OCI-LY7 (cell line): Measurements from ENCODE around the gene RAB27B. TPM values are rescaled to one million over a fixed set of nuclear protein-coding genes. Genes with fewer than 3 reads are reported as not detected.

Experiments used
- BruUV-seq: library from RNA; stranded (reverse); fragments of 400-500 nt; replicated peaks from 2 replicates; lab custom pipeline; 2021; lab: Mats Ljungman, UMichigan
- CTCF ChIA-PET: fragments of 300-600 bp; sonication (Branson Sonifier 250); formaldehyde crosslinking; loops from one replicate; lab custom pipeline; 2022; ENCODE audit warnings: antibody characterized with exemption; ENCODE audit not compliant: unreplicated experiment; lab: Charles Lee
- POLR2A ChIA-PET: fragments of 300-600 bp; sonication (Branson Sonifier 250); formaldehyde crosslinking; loops from one replicate; lab custom pipeline; 2022; ENCODE audit warnings: antibody characterized with exemption; lab: Charles Lee
- DNase-seq: peaks from one replicate; pipeline ENCODE4 v3.0.0-alpha.2; 2015; ENCODE audit warnings: low spot score
- H2AFZ ChIP-seq: fragments of 200-600 bp; sonication (generic), shearing (Covaris generic); 2 replicates; pipeline ENCODE4 v1.6.1; 2014; ENCODE audit warnings: mild to moderate bottlenecking, antibody characterized with exemption, low read length, moderate library complexity
- H3K27ac ChIP-seq: fragments of 200-600 bp; sonication (generic); 2 replicates; pipeline ENCODE4 v1.5.1; 2014; ENCODE audit warnings: mixed run types, low read depth, mild to moderate bottlenecking, moderate library complexity, low read length, inconsistent platforms; ENCODE audit not compliant: poor library complexity, severe bottlenecking
- H3K36me3 ChIP-seq: fragments of 200-600 bp; sonication (generic); 2 replicates; pipeline ENCODE4 v1.6.1; 2014; ENCODE audit warnings: mild to moderate bottlenecking, antibody characterized with exemption, low read length, moderate library complexity, mixed read lengths; ENCODE audit not compliant: insufficient read depth
- H3K4me1 ChIP-seq: fragments of 200-600 bp; sonication (generic); 2 replicates; pipeline ENCODE4 v1.5.1; 2014; ENCODE audit warnings: mild to moderate bottlenecking, low read length; ENCODE audit not compliant: insufficient read depth, poor library complexity, severe bottlenecking
- H3K4me2 ChIP-seq: fragments of 200-600 bp; sonication (generic); 2 replicates; pipeline ENCODE4 v1.6.1; 2014; ENCODE audit warnings: mild to moderate bottlenecking, low read length
- H3K4me3 ChIP-seq: fragments of 200-600 bp; sonication (generic); 2 replicates; pipeline ENCODE4 v1.5.1; 2014; ENCODE audit warnings: mild to moderate bottlenecking, low read depth, low read length; ENCODE audit not compliant: poor library complexity, severe bottlenecking
- H3K79me2 ChIP-seq: fragments of 200-600 bp; sonication (generic); 2 replicates; pipeline ENCODE4 v1.6.1; 2016; ENCODE audit warnings: low read depth, mild to moderate bottlenecking, low read length, moderate library complexity, mixed read lengths; ENCODE audit not compliant: insufficient read depth
- H3K9me2 ChIP-seq: fragments of 200-600 bp; sonication (generic); 2 replicates; pipeline ENCODE4 v1.6.1; 2016; ENCODE audit warnings: mild to moderate bottlenecking, low read length, mixed read lengths; ENCODE audit not compliant: insufficient read depth
- H3K9me3 ChIP-seq: fragments of 200-600 bp; sonication (generic); 2 replicates; pipeline ENCODE4 v1.6.1; 2014; ENCODE audit warnings: mild to moderate bottlenecking, mixed run types, low read length, mixed read lengths
- H4K20me1 ChIP-seq: fragments of 200-600 bp; sonication (generic); 2 replicates; pipeline ENCODE4 v1.6.1; 2014; ENCODE audit warnings: mild to moderate bottlenecking, antibody characterized with exemption, low read length, moderate library complexity, mixed read lengths; ENCODE audit not compliant: insufficient read depth
- CTCF ChIP-seq: fragments of 200-600 bp; sonication (generic); conservative IDR thresholded peaks from 2 replicates; pipeline ENCODE4 v1.5.1; 2014; ENCODE audit warnings: mild to moderate bottlenecking, antibody characterized with exemption, low read length, moderate library complexity, mixed read lengths
- EZH2phosphoT487 ChIP-seq: fragments of 200-600 bp; sonication (generic); IDR thresholded peaks from 2 replicates; pipeline ENCODE4 v1.6.1; 2018; ENCODE audit warnings: low read depth, borderline replicate concordance, mild to moderate bottlenecking, mixed run types, antibody characterized with exemption, low read length, moderate library complexity, mixed read lengths
- intact Hi-C: fragments of 100-400 bp; cut with micrococcal nuclease; formaldehyde crosslinking; loops from one replicate; pipeline ENCODE4 v1.10.0; 2022; ENCODE audit not compliant: unreplicated experiment
- total RNA-seq, 2 experiments: library from RNA; depleted of rRNA in 1 of 2; stranded (reverse); fragments of >200 nt in 1 of 2; shearing (Covaris generic) in 1 of 2; gene quantifications; 2 replicates each; pipeline ENCODE4 v1.2.3, GENCODE V29; 2014 to 2022

The RAB27B gene
- total RNA-seq, 2 experiments from 2014 or later = not detected

GRCh38 chr18:54783139-54783538 lies 45.1 kb upstream of the RAB27B start:
- no peak for TF ChIP-seq EZH2phosphoT487
- no peak for TF ChIP-seq CTCF

GRCh38 chr18:54786206-54786605 lies 42.1 kb upstream of the RAB27B start:
- no peak overlapping the region for H3K27ac ChIP-seq
- H3K4me2 ChIP-seq = no peak overlapping the region
- no peaks in the 10 kb centered on the region for H3K9me3 ChIP-seq
- no peaks in the 10 kb centered on the region for H3K79me2 ChIP-seq
- ChIA-PET CTCF (no interaction called here), POLR2A (no interaction called here)
- no peaks in the 10 kb centered on the region for H3K4me1 ChIP-seq
- no peaks in the 10 kb centered on the region for H4K20me1 ChIP-seq
- H3K9me2 ChIP-seq = no peaks in the 10 kb centered on the region
- H3K4me3 ChIP-seq = no peak overlapping the region
- BruUV-seq = no TSS peak
- intact Hi-C loops = no loop called here
- TF ChIP-seq EZH2phosphoT487 (no peak), CTCF (no peak)
- H3K36me3 ChIP-seq = no peaks in the 10 kb centered on the region
- DNase-seq = no peak
- H2AFZ ChIP-seq = no peak overlapping the region

More at GRCh38 chr18:54783139-54783538, 45.1 kb upstream of the RAB27B start:
- Histone ChIP-seq H3K4me2 (no peak overlapping the region), H3K79me2 (no peaks in the 10 kb centered on the region), H4K20me1 (no peaks in the 10 kb centered on the region), H2AFZ (no peak overlapping the region), H3K36me3 (no peaks in the 10 kb centered on the region), H3K9me2 (no peaks in the 10 kb centered on the region), H3K4me1 (no peaks in the 10 kb centered on the region), H3K27ac (no peak overlapping the region), H3K4me3 (no peak overlapping the region), H3K9me3 (no peaks in the 10 kb centered on the region)
- intact Hi-C loops = no loop called here
- POLR2A ChIA-PET = no interaction called here
- no peak for DNase-seq
- CTCF ChIA-PET = no interaction called here
- BruUV-seq = no TSS peak

- no TSS peak for BruUV-seq
- POLR2A ChIA-PET = interaction anchor here (0.6 kb wide), 1 partner anchor 62 kb away, joined by 3 read pairs; no protein-coding TSS in a partner anchor
- TF ChIP-seq CTCF (no peak), EZH2phosphoT487 (no peak)
These were observed 41.2 kb upstream of the RAB27B start for GRCh38 chr18:54787121-54787520.

More at GRCh38 chr18:54787121-54787520, 41.2 kb upstream of the RAB27B start:
- Histone ChIP-seq H3K4me3 (no peak overlapping the region), H3K36me3 (no peaks in the 10 kb centered on the region), H3K79me2 (no peaks in the 10 kb centered on the region), H3K4me2 (no peak overlapping the region), H3K9me2 (no peaks in the 10 kb centered on the region), H3K9me3 (no peaks in the 10 kb centered on the region), H3K27ac (no peak overlapping the region), H2AFZ (no peak overlapping the region), H4K20me1 (no peaks in the 10 kb centered on the region), H3K4me1 (no peaks in the 10 kb centered on the region)
- no peak for DNase-seq
- CTCF ChIA-PET = no interaction called here
- intact Hi-C loops = no loop called here
